Measurements from ENCODE around the gene QDPR.

QDPR gene

GRCh38 chr4:17475481-17475880 lies 36.4 kb downstream of the QDPR start:
- no peak overlapping the region for H3K27ac ChIP-seq
- H3K36me3 ChIP-seq (replicated peaks) = no peaks in the 10 kb centered on the region
- TF ChIP-seq CTCF (IDR thresholded peaks at IDR 0.05; ENCODE audit: low read depth, low read length, missing control alignments) = no peak
- H3K4me3 ChIP-seq (ENCODE audit: low read depth, low read length) = no peak overlapping the region
- H3K27me3 ChIP-seq (replicated peaks) = no peaks in the 10 kb centered on the region
- DNase-seq = no peak
- in situ Hi-C loops (cut with HindIII; ENCODE audit: low pct_ligation_motif_present, low sequenced_read_pairs) = no loop called here

GRCh38 chr4:17469931-17470674 lies 41.8 kb downstream of the QDPR start:
- peak; percentile 5 for DNase-seq
- H3K36me3 ChIP-seq (replicated peaks) = no peaks in the 10 kb centered on the region
- no peak overlapping the region for H3K4me3 ChIP-seq (ENCODE audit: low read depth, low read length)
- no peak for TF ChIP-seq CTCF (IDR thresholded peaks at IDR 0.05; ENCODE audit: low read depth, low read length, missing control alignments)
- in situ Hi-C loops (cut with HindIII; ENCODE audit: low pct_ligation_motif_present, low sequenced_read_pairs) = no loop called here
- no peak overlapping the region for H3K27ac ChIP-seq
- H3K27me3 ChIP-seq (replicated peaks) = no peaks in the 10 kb centered on the region

DNA sequence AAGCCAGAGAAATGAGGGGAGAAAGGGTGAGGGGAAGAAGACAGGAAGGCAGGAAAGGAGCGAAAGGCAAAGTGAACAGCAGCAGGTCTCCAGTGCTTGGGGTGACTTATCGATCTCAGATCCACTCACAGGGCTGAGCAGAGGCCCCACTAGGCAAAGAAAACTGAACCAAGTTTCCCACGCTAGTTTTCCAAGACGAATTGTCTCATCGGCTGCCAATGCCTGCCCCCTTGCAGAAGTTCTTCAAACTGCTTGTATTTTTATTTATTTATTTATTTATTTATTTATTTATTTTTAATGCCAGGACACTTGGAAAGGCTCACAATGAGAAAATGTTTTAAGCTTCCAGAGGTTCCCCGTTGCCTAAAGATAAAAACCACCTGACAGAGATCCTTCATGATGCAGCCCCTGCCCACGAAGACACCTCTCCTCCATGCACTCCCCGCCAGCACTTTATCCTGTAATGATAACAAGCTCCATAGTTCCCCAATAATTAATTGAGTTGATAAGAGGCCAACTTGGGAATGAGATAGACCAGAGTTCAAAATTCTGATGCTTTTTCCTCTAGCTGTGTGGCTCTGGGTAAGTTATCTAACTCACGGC lies 43.2 kb downstream of the QDPR start:
- in situ Hi-C loops (cut with HindIII; ENCODE audit: low pct_ligation_motif_present, low sequenced_read_pairs) = no loop called here
- H3K36me3 ChIP-seq (replicated peaks) = no peaks in the 10 kb centered on the region
- H3K4me3 ChIP-seq (ENCODE audit: low read depth, low read length) = no peak overlapping the region
- peak; percentile 20 for DNase-seq
- TF ChIP-seq CTCF (IDR thresholded peaks at IDR 0.05; ENCODE audit: low read depth, low read length, missing control alignments) = peak; percentile 41
- no peak overlapping the region for H3K27ac ChIP-seq
- no peaks in the 10 kb centered on the region for H3K27me3 ChIP-seq (replicated peaks)

- TF ChIP-seq CTCF (IDR thresholded peaks at IDR 0.05; ENCODE audit: low read depth, low read length, missing control alignments) = no peak
- in situ Hi-C loops (cut with HindIII; ENCODE audit: low pct_ligation_motif_present, low sequenced_read_pairs) = no loop called here
Measured at GRCh38 chr4:17463606-17464005, 48.3 kb downstream of the QDPR start.

GRCh38 chr4:17450269-17450804 lies 61.6 kb downstream of the QDPR start:
- DNase-seq = no peak
- no peak overlapping the region for H3K4me3 ChIP-seq (ENCODE audit: low read depth, low read length)
- H3K36me3 ChIP-seq (replicated peaks) = no peaks in the 10 kb centered on the region
- H3K27ac ChIP-seq = no peak overlapping the region
- no peak for TF ChIP-seq CTCF (IDR thresholded peaks at IDR 0.05; ENCODE audit: low read depth, low read length, missing control alignments)
- in situ Hi-C loops (cut with HindIII; ENCODE audit: low pct_ligation_motif_present, low sequenced_read_pairs) = no loop called here
- no peaks in the 10 kb centered on the region for H3K27me3 ChIP-seq (replicated peaks)

More at GRCh38 chr4:17463606-17464005, 48.3 kb downstream of the QDPR start:
- no peaks in the 10 kb centered on the region for H3K36me3 ChIP-seq (replicated peaks)
- no peak for DNase-seq
- H3K4me3 ChIP-seq (ENCODE audit: low read depth, low read length) = no peak overlapping the region
- no peaks in the 10 kb centered on the region for H3K27me3 ChIP-seq (replicated peaks)
- no peak overlapping the region for H3K27ac ChIP-seq
